Renal pelvis (tissue), 4 donors: Measurements from ENCODE around the gene KCNK18. TPM values are rescaled to one million over a fixed set of nuclear protein-coding genes. Genes with fewer than 3 reads are reported as not detected.
"Not testable (repeated sequence)": the region's sequence is repeated elsewhere in the genome, so short reads cannot be mapped to it uniquely, and the experiment has no call there.

Source experiments
- DNase-seq: peaks from one replicate; pipeline ENCODE4 v3.0.0-alpha.2; 2013
- polyA plus RNA-seq, 3 donors: library from polyadenylated mRNA; unstranded; fragments of 120-200 nt; gene quantifications; one replicate each; pipeline ENCODE4 v1.2.1, GENCODE V29; 2013; ENCODE audit not compliant: insufficient read length in 3 of 3

KCNK18 gene
- polyA plus RNA-seq, 3 donors: not detected

- DNase-seq: no peak
Measured at GRCh38 chr10:117221156-117221711, 23.9 kb downstream of the KCNK18 start.

GRCh38 chr10:117222552-117222951 lies 25.3 kb downstream of the KCNK18 start:
- DNase-seq: no peak

DNA sequence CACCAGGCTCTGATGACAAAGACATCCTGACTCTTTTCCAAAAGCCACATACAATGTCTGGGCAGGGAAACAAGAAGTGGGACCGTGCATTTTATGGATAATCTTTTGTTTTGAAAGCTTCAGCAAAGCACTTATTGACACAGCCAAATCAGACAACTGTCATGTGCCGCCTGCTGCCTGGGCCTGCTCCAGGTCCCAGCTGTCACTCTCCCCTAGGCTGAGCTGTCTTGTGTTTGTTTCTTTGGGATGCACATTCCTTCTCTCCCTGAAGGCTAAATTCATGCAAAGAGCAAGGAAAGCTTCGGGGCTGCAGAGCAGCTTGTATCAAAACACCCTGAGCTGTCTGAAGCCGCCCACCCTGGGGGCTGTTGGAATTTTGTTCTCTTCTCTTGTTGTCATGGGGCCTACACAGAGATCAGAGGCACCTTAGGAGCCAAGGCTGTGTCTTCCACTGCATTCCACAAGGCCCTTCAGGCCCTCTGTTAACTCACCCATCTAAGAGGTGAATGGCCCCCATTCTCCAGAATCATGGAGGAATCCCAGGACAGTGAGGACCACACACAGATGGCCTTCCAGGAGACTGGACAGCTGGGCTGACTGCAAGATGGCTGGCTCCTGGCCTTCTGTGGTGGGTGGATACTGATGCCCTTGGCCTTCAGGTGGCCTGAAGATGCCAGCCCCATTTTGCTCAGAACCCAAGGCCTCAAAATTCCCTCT lies 25.8 kb downstream of the KCNK18 start:
- no peak for DNase-seq

- DNase-seq: no peak
Measured at GRCh38 chr10:117223693-117224430, 26.6 kb downstream of the KCNK18 start.

DNA sequence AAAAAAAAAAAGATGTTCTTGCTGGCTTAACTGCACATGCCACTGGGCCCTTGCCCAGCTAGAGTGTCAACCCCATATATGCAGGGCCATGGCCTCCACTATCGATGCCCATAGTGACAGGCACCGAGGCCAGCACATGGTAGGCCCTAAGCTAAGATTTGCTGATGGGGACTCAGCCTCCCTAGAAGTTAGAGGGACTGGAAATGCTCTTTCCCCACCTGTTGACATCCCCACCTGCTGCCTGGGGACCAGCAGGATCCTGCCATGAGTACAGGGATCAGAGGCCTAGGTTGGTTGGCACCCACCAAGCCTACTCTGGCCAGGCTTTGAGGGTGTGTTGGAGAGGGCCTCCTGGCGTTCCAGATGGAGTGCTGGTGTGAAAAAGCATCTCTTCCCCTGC lies 27.6 kb downstream of the KCNK18 start:
- DNase-seq: no peak

- DNase-seq: no peak
Measured at GRCh38 chr10:117226813-117227451, 29.6 kb downstream of the KCNK18 start.

- DNase-seq: no peak
Measured at GRCh38 chr10:117228210-117228609, 30.9 kb downstream of the KCNK18 start.

DNA sequence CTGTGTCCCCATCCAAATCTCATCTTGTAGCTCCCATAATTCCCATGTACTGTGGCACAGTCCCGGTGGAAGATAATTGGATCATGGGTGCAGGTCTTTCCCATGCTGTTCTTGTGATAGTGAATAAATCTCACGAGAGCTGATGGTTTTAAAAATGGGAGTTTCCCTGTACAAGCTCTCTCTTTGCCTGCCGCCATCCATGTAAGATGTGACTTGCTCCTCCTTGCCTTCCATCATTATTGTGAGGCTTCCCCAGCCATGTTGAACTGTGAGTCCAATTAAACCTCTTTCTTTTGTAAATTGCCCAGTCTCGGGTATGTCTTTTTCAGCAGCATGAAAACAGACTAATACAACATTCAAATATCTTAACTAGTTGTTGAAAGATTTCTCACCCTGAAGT lies 32.8 kb downstream of the KCNK18 start:
- DNase-seq: not testable (repeated sequence)

- DNase-seq: no peak
Measured at GRCh38 chr10:117237401-117237991, 40.2 kb downstream of the KCNK18 start.

DNA sequence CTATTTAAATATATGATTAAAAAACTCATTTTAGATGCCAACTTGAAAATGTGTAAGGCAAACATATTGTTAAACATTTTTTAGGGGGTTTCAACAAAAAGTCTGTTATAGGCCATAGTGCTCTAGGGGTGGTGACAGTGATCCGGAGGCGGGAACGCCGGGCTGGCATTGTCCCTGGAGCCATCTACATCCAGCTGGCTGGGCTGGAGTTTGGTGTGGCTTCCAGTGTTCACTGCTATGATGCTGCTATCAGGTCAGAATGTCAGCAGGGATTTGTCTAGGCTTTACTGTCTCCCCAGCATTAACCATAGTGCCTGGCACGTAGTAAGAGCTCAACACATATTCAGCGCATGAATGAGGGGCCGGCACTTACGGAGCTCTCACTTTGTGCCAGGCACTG lies 41.8 kb downstream of the KCNK18 start:
- no peak for DNase-seq

DNA sequence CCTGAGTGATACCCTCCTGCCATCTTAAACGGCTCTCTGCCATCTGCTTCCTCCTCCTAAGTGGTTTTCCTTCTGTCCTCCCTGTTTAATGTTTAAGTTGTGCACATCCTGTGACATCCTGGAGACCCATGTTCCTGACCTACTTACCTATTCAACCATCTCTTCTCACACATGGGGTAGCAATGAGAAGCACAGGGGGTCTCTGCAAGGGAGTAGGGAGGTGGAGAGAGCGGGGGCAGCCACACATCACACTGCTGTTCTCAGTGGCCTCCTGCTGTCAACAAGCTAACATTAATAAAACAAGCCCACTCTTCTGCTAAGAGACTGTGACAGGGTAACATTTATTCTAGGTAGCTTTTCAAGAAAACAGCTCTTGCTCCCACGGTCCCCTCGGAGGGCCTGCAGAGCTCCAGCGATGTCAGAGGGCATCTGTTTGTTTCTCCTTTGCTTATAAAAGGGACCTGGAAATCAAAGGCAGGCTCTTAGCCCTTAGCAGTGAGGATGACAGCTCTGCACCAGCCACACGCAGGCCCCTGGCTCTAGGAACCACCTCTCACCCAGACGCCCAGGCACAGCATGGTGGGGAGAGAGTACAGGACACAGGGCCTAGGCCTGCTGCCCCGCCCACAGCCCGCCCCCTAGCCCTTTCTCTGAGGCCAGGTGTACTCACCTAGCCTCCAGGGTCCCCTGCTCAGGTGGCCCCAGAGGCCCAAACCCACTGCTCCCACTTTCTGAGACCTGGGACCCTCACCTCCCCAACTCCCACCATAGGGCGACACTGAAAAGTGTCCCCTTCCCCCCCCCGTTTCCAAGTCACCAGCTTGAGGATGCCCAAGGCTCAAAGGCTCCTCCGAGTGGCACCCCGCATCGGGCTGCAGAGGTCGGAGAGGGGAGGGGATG lies 42.7 kb downstream of the KCNK18 start:
- no peak for DNase-seq

DNA sequence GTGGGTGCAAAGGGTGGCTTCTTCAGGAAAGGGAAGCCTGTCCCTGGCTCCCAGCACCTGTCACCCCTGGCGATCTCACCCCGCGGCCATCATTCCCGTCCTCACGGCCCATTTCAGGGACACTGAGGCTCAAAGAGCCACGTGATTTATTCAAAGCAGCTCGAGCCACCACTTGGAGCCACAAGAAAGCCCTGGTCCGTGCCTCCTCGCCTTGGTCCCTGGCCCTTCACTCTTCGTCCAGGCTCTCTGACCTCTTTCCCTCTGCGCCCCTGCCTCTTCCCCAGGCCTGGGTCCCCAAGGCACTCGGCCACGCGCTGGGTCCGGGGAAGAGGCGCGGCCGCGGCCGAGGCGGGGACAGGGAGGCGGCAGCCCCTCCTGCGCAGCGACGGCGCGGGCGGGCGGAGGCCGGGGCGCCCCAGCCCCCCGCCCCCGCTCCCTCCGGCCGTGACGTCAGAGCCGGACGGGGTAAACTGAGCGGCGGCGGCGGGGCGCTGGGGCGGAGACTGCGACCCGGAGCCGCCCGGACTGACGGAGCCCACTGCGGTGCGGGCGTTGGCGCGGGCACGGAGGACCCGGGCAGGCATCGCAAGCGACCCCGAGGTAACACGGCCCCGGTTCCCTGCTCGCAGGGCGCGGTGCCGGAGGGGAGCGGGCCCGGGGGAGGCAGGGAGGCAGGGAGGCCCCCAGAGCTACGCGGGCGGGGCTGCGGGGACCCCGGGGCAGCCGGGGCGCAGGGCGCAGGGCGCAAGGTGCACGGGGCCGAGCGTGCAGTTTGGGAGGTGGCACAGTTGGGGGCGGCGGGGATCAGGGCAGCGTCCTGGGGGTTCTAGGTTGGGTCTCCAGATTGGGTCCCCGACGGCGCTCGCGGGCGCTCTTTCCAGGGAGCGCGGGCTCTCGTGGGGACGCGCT lies 43.6 kb downstream of the KCNK18 start, which contains the start of gene SLC18A2:
Gene SLC18A2, plus strand, starts transcription at position 494 of the 909 bp plus-strand sequence. CDS start 580 bp downstream, outside the sequence.
- no peak for DNase-seq

- no peak for DNase-seq
Measured at GRCh38 chr10:117241541-117242462, 44.5 kb downstream of the KCNK18 start.

DNA sequence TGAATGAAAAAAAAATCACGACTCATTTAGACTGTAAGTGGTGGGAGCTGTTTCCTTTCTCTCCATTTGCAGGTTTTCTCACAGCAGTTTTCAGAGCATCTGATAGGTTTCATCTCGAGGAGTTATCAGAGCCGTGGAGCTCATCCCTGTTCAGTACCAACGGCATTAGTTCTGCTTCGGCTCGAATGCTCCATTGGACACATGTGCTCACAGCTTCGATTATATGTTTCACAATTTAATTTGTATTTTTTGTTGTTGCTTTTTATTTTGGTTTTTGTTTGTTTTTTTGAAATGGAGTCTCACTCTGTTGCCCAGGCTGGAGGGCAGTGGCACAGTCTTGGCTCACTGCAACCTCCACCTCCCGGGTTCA lies 45.2 kb downstream of the KCNK18 start:
- DNase-seq: no peak

- DNase-seq: no peak
Measured at GRCh38 chr10:117246997-117247671, 49.8 kb downstream of the KCNK18 start.

DNA sequence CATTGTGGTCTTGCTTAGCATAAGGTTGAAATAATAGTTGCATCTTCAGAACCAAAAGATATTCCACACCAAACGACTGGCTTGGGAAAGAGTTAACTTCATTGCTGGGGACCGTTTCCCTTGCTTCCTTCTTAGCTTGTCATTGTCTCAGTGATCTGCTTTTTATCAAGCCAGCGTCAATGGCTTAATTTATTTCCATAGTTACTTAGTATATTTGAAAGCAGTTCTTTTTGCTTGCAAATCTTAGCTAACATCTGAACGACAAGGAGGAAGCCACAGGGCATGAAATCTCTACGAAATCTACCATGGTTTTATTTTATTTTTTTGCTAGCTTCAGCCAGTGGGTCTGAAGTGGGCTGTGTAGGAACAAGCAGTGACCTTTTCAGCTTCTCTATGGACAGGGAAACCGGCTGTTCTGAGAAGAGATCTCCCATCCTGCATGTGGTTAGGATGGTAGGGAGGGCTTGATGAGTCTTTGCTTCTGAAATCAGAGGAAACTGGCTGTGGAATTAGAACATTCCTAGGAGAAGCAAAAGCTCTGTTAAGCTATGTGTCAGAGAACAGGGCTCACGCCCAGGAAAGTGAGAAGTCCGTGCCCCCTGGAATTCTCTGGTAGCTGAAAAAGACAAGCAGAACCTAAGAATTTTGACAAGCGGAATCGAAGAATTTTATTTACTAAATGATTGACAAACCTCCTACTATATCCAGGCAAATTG lies 51.6 kb downstream of the KCNK18 start:
- no peak for DNase-seq

- no peak for DNase-seq
Measured at GRCh38 chr10:117249493-117250093, 52.3 kb downstream of the KCNK18 start.
